MCF 10A (cell line): ENCODE data around the gene THAP3. TPM values are rescaled to one million over a fixed set of nuclear protein-coding genes. Genes with fewer than 3 reads are reported as not detected.
"Not testable (repeated sequence)": the region's sequence is repeated elsewhere in the genome, so short reads cannot be mapped to it uniquely, and the experiment has no call there.

ENCODE experiments used
- BruUV-seq: library from RNA; stranded (reverse); fragments of 400-500 nt; replicated peaks from 2 replicates; lab custom pipeline; 2021; lab: Mats Ljungman, UMichigan
- CTCF ChIA-PET: fragments of 300-600 bp; sonication (Branson Sonifier 250); formaldehyde crosslinking; extraction: SDS; loops from one replicate; lab custom pipeline; 2021; ENCODE audit warnings: antibody characterized with exemption, inconsistent platforms; lab: Yijun Ruan, JAX
- POLR2A ChIA-PET: fragments of 300-600, 350-650 bp; sonication (Branson Sonifier 250); formaldehyde crosslinking; extraction: SDS; loops from one replicate; lab custom pipeline; 2020; ENCODE audit warnings: antibody characterized with exemption, inconsistent platforms; lab: Yijun Ruan, JAX
- DNase-seq: peaks from one replicate; pipeline ENCODE4 v3.0.0-alpha.2; 2018; ENCODE audit not compliant: unreplicated experiment
- H3K27ac Mint-ChIP-seq: one replicate; pipeline ENCODE4 v1.8.0; 2022; ENCODE audit warnings: mild to moderate bottlenecking, low read depth, mixed read lengths; ENCODE audit not compliant: unreplicated experiment
- H3K27me3 Mint-ChIP-seq: one replicate; pipeline ENCODE4 v1.8.0; 2022; ENCODE audit warnings: mixed read lengths; ENCODE audit not compliant: insufficient read depth, unreplicated experiment
- H3K36me3 Mint-ChIP-seq: one replicate; pipeline ENCODE4 v1.8.0; 2022; ENCODE audit warnings: mild to moderate bottlenecking, moderate library complexity, mixed read lengths; ENCODE audit not compliant: insufficient read depth, unreplicated experiment
- H3K4me1 Mint-ChIP-seq: one replicate; pipeline ENCODE4 v1.8.0; 2022; ENCODE audit warnings: mixed read lengths; ENCODE audit not compliant: insufficient read depth, unreplicated experiment
- H3K4me3 Mint-ChIP-seq: one replicate; pipeline ENCODE4 v1.8.0; 2022; ENCODE audit warnings: mild to moderate bottlenecking, moderate library complexity, mixed read lengths; ENCODE audit not compliant: unreplicated experiment
- H3K9me3 Mint-ChIP-seq: one replicate; pipeline ENCODE4 v1.8.0; 2022; ENCODE audit warnings: mixed read lengths; ENCODE audit not compliant: unreplicated experiment
- CTCF ChIP-seq: fragments of 200-600 bp; IDR thresholded peaks from one replicate; pipeline ENCODE4 v1.8.0; 2022; ENCODE audit warnings: antibody characterized with exemption, mild to moderate bottlenecking; ENCODE audit not compliant: unreplicated experiment
- intact Hi-C: fragments of 100-400 bp; cut with micrococcal nuclease; formaldehyde crosslinking; loops from 2 replicates; pipeline ENCODE4 v1.14.1; 2022
- total RNA-seq: library from RNA; stranded (reverse); gene quantifications from 2 replicates; pipeline ENCODE4 v1.2.3, GENCODE V29; 2022

THAP3 gene
- total RNA-seq, 1 experiment from 2014 or later = 14.7 TPM

GRCh38 chr1:6635161-6635909 is 10.7 kb downstream of the THAP3 start:
- no peak for TF ChIP-seq CTCF
- Mint-ChIP-seq H3K4me3 (no peak overlapping the region), H3K27ac (no peak overlapping the region), H3K27me3 (no peaks in the 10 kb centered on the region), H3K36me3 (peaks cover 89% of the 10 kb centered on the region), H3K4me1 (no peaks in the 10 kb centered on the region), H3K9me3 (no peaks in the 10 kb centered on the region)
- DNase-seq = no peak
- CTCF ChIA-PET = interaction anchor here (0.6 to 1.4 kb wide), 4 partner anchors 9 to 27 kb away, joined by 3 to 5 read pairs (median 3); no protein-coding TSS in a partner anchor
- POLR2A ChIA-PET = interaction anchor here (0.6 to 2.2 kb wide), 5 partner anchors 9 to 57 kb away, joined by 3 to 7 read pairs (median 3); no protein-coding TSS in a partner anchor
- intact Hi-C loops = no loop called here
- BruUV-seq = TSS peak; percentile 68

GRCh38 chr1:6635910-6636760 is 11.5 kb downstream of the THAP3 start:
- BruUV-seq = no TSS peak
- H3K36me3 Mint-ChIP-seq = peaks cover 92% of the 10 kb centered on the region
- DNase-seq = no peak
- no peaks in the 10 kb centered on the region for H3K4me1 Mint-ChIP-seq
- no peaks in the 10 kb centered on the region for H3K9me3 Mint-ChIP-seq
- ChIA-PET POLR2A (interaction anchor here (1.0 to 2.2 kb wide), 3 partner anchors 10 to 36 kb away, joined by 3 to 5 read pairs (median 3); no protein-coding TSS in a partner anchor), CTCF (interaction anchor here (0.5 to 1.8 kb wide), 2 partner anchors 10 to 20 kb away, joined by 3 to 12 read pairs; no protein-coding TSS in a partner anchor)
- no peaks in the 10 kb centered on the region for H3K27me3 Mint-ChIP-seq
- H3K27ac Mint-ChIP-seq = no peak overlapping the region
- intact Hi-C loops = no loop called here
- TF ChIP-seq CTCF = no peak
- no peak overlapping the region for H3K4me3 Mint-ChIP-seq

- DNase-seq, intact Hi-C loops, H3K27me3 Mint-ChIP-seq, BruUV-seq, H3K4me1 Mint-ChIP-seq, H3K9me3 Mint-ChIP-seq, H3K4me3 Mint-ChIP-seq, H3K27ac Mint-ChIP-seq: not testable (repeated sequence)
- ChIA-PET POLR2A (interaction anchor here (1.0 to 1.4 kb wide), 2 partner anchors 10 to 11 kb away, joined by 3 read pairs; no protein-coding TSS in a partner anchor), CTCF (interaction anchor here (0.5 to 1.8 kb wide), 3 partner anchors 9 to 85 kb away, joined by 3 to 12 read pairs (median 3); no protein-coding TSS in a partner anchor)
- peaks cover 93% of the 10 kb centered on the region for H3K36me3 Mint-ChIP-seq
Measured at GRCh38 chr1:6636778-6637177, 12.1 kb downstream of the THAP3 start.

- Mint-ChIP-seq H3K36me3 (peaks cover 95% of the 10 kb centered on the region), H3K27me3 (no peaks in the 10 kb centered on the region), H3K4me3 (no peak overlapping the region), H3K9me3 (no peaks in the 10 kb centered on the region), H3K4me1 (no peaks in the 10 kb centered on the region), H3K27ac (no peak overlapping the region)
- intact Hi-C loops = no loop called here
- no peak for DNase-seq
- ChIA-PET POLR2A (no interaction called here), CTCF (interaction anchor here (0.6 to 1.8 kb wide), 3 partner anchors 8 to 37 kb away, joined by 3 to 12 read pairs (median 4); no protein-coding TSS in a partner anchor)
- no peak for TF ChIP-seq CTCF
- no TSS peak for BruUV-seq
Measured at GRCh38 chr1:6637770-6638169, 13.1 kb downstream of the THAP3 start.
